K562 (cell line): ENCODE measurements around the gene HIVEP1. TPM values are rescaled to one million over a fixed set of nuclear protein-coding genes. Genes with fewer than 3 reads are reported as not detected.

Experiments used
- ATAC-seq: fragments of 200-7000 bp; cut with Tn5 transposase; 3 replicates; pipeline ENCODE4 v1.9.1; 2020; ENCODE audit warnings: moderate library complexity
- BruUV-seq: library from RNA; stranded (reverse); fragments of 400-500 nt; replicated peaks from 2 replicates; lab custom pipeline; 2021; lab: Mats Ljungman, UMichigan
- CTCF ChIA-PET: fragments of 300-600 bp; formaldehyde crosslinking; extraction: SDS; loops from one replicate; lab custom pipeline; 2021; ENCODE audit warnings: low intra/inter-chr PET ratio; lab: Yijun Ruan, JAX
- POLR2A ChIA-PET: fragments of 300-600, 350-650 bp; sonication (Branson Sonifier 250); formaldehyde crosslinking; extraction: SDS; loops from one replicate; lab custom pipeline; 2021; ENCODE audit warnings: antibody characterized with exemption, inconsistent platforms; lab: Yijun Ruan, JAX
- DNase-seq, 4 experiments: peaks; one replicate each; pipeline versions ENCODE4 v3.0.0 to v3.0.0-alpha.2; 2011 to 2018; ENCODE audit warnings: low spot score in 3 of 4, mixed read lengths in 3 of 4; ENCODE audit errors: extremely low read depth in 1 of 4
- FAIRE-seq: peaks from 2 replicates; lab custom pipeline; 2011; peaks lifted over from hg19 to GRCh38; lab: Jason Lieb, UNC
- H2AFZ ChIP-seq: 2 replicates; pipeline ENCODE4 v1.6.0; 2011; ENCODE audit warnings: low read depth, low read length, control low read depth, inconsistent platforms
- H3K27ac ChIP-seq: fragments of 200-600 bp; 3 replicates; pipeline ENCODE4 v1.8.0; 2011; ENCODE audit warnings: low read depth, mild to moderate bottlenecking, control low read depth, inconsistent platforms, low read length, moderate library complexity, mixed read lengths; ENCODE audit errors: extremely low read depth
- H3K27me3 ChIP-seq, 2 experiments: fragments of 300-600 bp in 1 of 2; 2 replicates in 1 of 2; 3 replicates in 1 of 2; pipeline versions ENCODE4 v1.6.0 to v1.8.0; 2011; ENCODE audit warnings: inconsistent platforms in 2 of 2, low read length in 2 of 2, mild to moderate bottlenecking in 1 of 2, mixed read lengths in 1 of 2, moderate library complexity in 1 of 2; ENCODE audit not compliant: control insufficient read depth in 2 of 2, insufficient read depth in 2 of 2
- H3K36me3 ChIP-seq: fragments of 300-600 bp; 3 replicates; pipeline ENCODE4 v1.8.0; 2011; ENCODE audit warnings: mild to moderate bottlenecking, low read length, inconsistent platforms; ENCODE audit not compliant: control insufficient read depth, insufficient read depth
- H3K4me1 ChIP-seq, 2 experiments: fragments of 200-600 bp in 1 of 2; replicated peaks in 1 of 2; 2 replicates in 1 of 2; 3 replicates in 1 of 2; pipeline versions ENCODE4 v1.5.1 to v1.8.0; 2011; ENCODE audit warnings: inconsistent platforms in 2 of 2, low read length in 2 of 2, mild to moderate bottlenecking in 1 of 2, mixed read lengths in 1 of 2, moderate library complexity in 1 of 2; ENCODE audit not compliant: control insufficient read depth in 2 of 2, insufficient read depth in 2 of 2
- H3K4me2 ChIP-seq: 2 replicates; pipeline ENCODE4 v1.6.1; 2011; ENCODE audit warnings: low read length, control low read depth, inconsistent platforms, mixed read lengths; ENCODE audit not compliant: insufficient read depth
- H3K4me3 ChIP-seq: fragments of 200-600 bp; sonication (generic), shearing (Covaris generic); 2 replicates; pipeline ENCODE4 v1.5.1; 2016; ENCODE audit warnings: control low read depth, inconsistent platforms
- H3K79me2 ChIP-seq: fragments of 200-600 bp; 3 replicates; pipeline ENCODE4 v1.8.0; 2011; ENCODE audit warnings: low read length, inconsistent platforms; ENCODE audit not compliant: control insufficient read depth, insufficient read depth
- H3K9ac ChIP-seq, 2 experiments: 2 replicates each; pipeline versions ENCODE4 v1.6.0 to v1.6.1; 2011; ENCODE audit warnings: low read depth in 2 of 2, low read length in 2 of 2, control low read depth in 1 of 2, inconsistent platforms in 1 of 2, mild to moderate bottlenecking in 1 of 2, mixed read lengths in 1 of 2; ENCODE audit not compliant: insufficient read depth in 1 of 2
- H3K9me1 ChIP-seq: one replicate; pipeline ENCODE4 v1.6.0; 2011; ENCODE audit warnings: inconsistent platforms, mild to moderate bottlenecking, low read length, moderate library complexity; ENCODE audit not compliant: control insufficient read depth, insufficient read depth
- H3K9me3 ChIP-seq: replicated peaks from 2 replicates; pipeline ENCODE4 v1.5.1; 2011; ENCODE audit warnings: low read depth, low read length, inconsistent platforms; ENCODE audit not compliant: control insufficient read depth, insufficient read depth
- H4K20me1 ChIP-seq: replicated peaks from 2 replicates; pipeline ENCODE4 v1.6.1; 2011; ENCODE audit warnings: low read length, inconsistent platforms, mixed read lengths; ENCODE audit not compliant: control insufficient read depth, insufficient read depth
- ARHGAP35 ChIP-seq: fragments of 450-650 bp; IDR thresholded peaks from 2 replicates; pipeline ENCODE4 v1.6.1; 2018; ENCODE audit not compliant: partially characterized antibody
- ARID2 ChIP-seq: fragments of 450-650 bp; IDR thresholded peaks from 2 replicates; pipeline ENCODE4 v1.6.1; 2017; ENCODE audit warnings: antibody characterized with exemption, mild to moderate bottlenecking
- CBX2 ChIP-seq: fragments of 200-600 bp; sonication (generic); IDR thresholded peaks from one replicate; pipeline ENCODE4 v1.6.1; 2012; ENCODE audit warnings: mild to moderate bottlenecking, low read length, inconsistent platforms; ENCODE audit not compliant: insufficient read depth, poor library complexity, severe bottlenecking
- CTBP1 ChIP-seq: fragments of 450-650 bp; IDR thresholded peaks from 2 replicates; pipeline ENCODE4 v1.6.1; 2016; ENCODE audit warnings: borderline replicate concordance
- CXXC5 ChIP-seq: fragments of 250-450 bp; sonication (Bioruptor Pico); IDR thresholded peaks from 2 replicates; pipeline ENCODE4 v1.8.0; 2022; ENCODE audit warnings: inconsistent platforms, mild to moderate bottlenecking, moderate library complexity
- DMBX1 ChIP-seq: fragments of 250-450 bp; sonication (Bioruptor Pico); IDR thresholded peaks from 2 replicates; pipeline ENCODE4 v1.8.0; 2022; ENCODE audit warnings: inconsistent platforms, mild to moderate bottlenecking, moderate library complexity, borderline replicate concordance
- DPF2 ChIP-seq: fragments of 450-650 bp; IDR thresholded peaks from 2 replicates; pipeline ENCODE4 v1.6.1; 2016
- GTF2B ChIP-seq: IDR thresholded peaks from 2 replicates; pipeline ENCODE4 v1.6.1; 2011; ENCODE audit not compliant: insufficient read length; ENCODE audit errors: extremely low read depth
- KLF1 ChIP-seq: fragments of 450-650 bp; IDR thresholded peaks from 2 replicates; pipeline ENCODE4 v1.6.1; 2016; ENCODE audit warnings: missing genetic modification characterization, missing compliant biosample characterization
- PHF21A ChIP-seq: fragments of 450-650 bp; IDR thresholded peaks from 2 replicates; pipeline ENCODE4 v1.6.1; 2017; ENCODE audit warnings: low read depth, borderline replicate concordance
- SAFB ChIP-seq: fragments of 200-400 bp; formaldehyde crosslinking; IDR thresholded peaks from 2 replicates; pipeline ENCODE4 v1.6.1; 2017; ENCODE audit warnings: low read depth, low read length, borderline replicate concordance
- STAT5A ChIP-seq: IDR thresholded peaks from 2 replicates; pipeline ENCODE4 v1.6.1; 2012; ENCODE audit warnings: low read length, inconsistent platforms, borderline replicate concordance
- TAF9B ChIP-seq: fragments of 450-650 bp; IDR thresholded peaks from 2 replicates; pipeline ENCODE4 v1.6.1; 2018; ENCODE audit warnings: mild to moderate bottlenecking; ENCODE audit not compliant: partially characterized antibody
- TRIM28 ChIP-seq: fragments of 450-650 bp; IDR thresholded peaks from 2 replicates; pipeline ENCODE4 v1.6.1; 2017
- TSHZ1 ChIP-seq: fragments of 250-450 bp; sonication (Bioruptor Pico); IDR thresholded peaks from 2 replicates; pipeline ENCODE4 v1.4.0; 2020; ENCODE audit warnings: mild to moderate bottlenecking, moderate library complexity
- XRCC3 ChIP-seq: fragments of 450-650 bp; IDR thresholded peaks from 2 replicates; pipeline ENCODE4 v1.6.1; 2017; ENCODE audit warnings: mild to moderate bottlenecking, moderate library complexity
- ZFX ChIP-seq: sonication (generic); formaldehyde crosslinking; IDR thresholded peaks from 2 replicates; pipeline ENCODE4 v1.8.0; 2022; ENCODE audit warnings: mild to moderate bottlenecking, missing genetic modification reagents, moderate library complexity
- ZNF175 ChIP-seq: fragments of 200-800 bp; sonication (Bioruptor generic); IDR thresholded peaks from 2 replicates; pipeline ENCODE4 v1.6.1; 2016; ENCODE audit warnings: low read depth, mild to moderate bottlenecking, missing genetic modification characterization, missing compliant biosample characterization
- ZNF324 ChIP-seq: fragments of 250-450 bp; sonication (Bioruptor Pico); IDR thresholded peaks from 2 replicates; pipeline ENCODE4 v1.4.0; 2020; ENCODE audit warnings: mild to moderate bottlenecking
- WGBS: fragments of 100-300 bp; shearing (Covaris generic); methylation state at CpG from one replicate; pipeline ENCODE4 v1.1.6; 2016; ENCODE audit warnings: low coverage, mixed read lengths; ENCODE audit not compliant: insufficient coverage; ENCODE audit errors: missing lambda C conversion rate; 5-methylcytosine and 5-hydroxymethylcytosine counted together
- in situ Hi-C: fragments of 300-500 bp; cut with MboI; formaldehyde crosslinking; loops from 4 replicates; pipeline ENCODE4 v1.15.0; 2018; ENCODE audit warnings: inconsistent platforms, mixed read lengths
- intact Hi-C: fragments of 100-400 bp; cut with micrococcal nuclease; formaldehyde crosslinking; loops from 2 replicates; pipeline ENCODE4 v1.14.2; 2022
- polyA plus RNA-seq, 8 experiments: library from polyadenylated mRNA; depleted of rRNA in 4 of 8; stranded (reverse) in 5 of 8; unstranded in 3 of 8; fragments of >200 nt; fragmentation: Nextera tagmentation in 2 of 8; fragmentation: Illumina TruSeq in 1 of 8; extraction: Ambion mirVana in 2 of 8; extraction: Trizol in 1 of 8; gene quantifications; 2 replicates each; pipeline versions ENCODE4 v1.2.1 to v1.2.3, GENCODE V29; 2011 to 2014; ENCODE audit warnings: inconsistent platforms in 1 of 8, missing spikeins in 1 of 8
- total RNA-seq, 7 experiments: library from RNA; depleted of rRNA in 6 of 7; stranded (reverse); fragments of >200 nt in 6 of 7; fragmentation: Illumina TruSeq in 2 of 7; extraction: Trizol in 2 of 7; gene quantifications; 2 replicates each; pipeline versions ENCODE4 v1.2.1 to v1.2.3, GENCODE V29; 2011 to 2021; ENCODE audit warnings: low replicate concordance in 1 of 7

The HIVEP1 gene
- total and polyA plus RNA-seq, 9 of the 15 experiments (the other 6 are each of a cell fraction or from before 2014, with no cell fraction given), result 6.0 to 33.3 (median 21.7) TPM

GRCh38 chr6:11975353-11975977 lies 36.6 kb upstream of the HIVEP1 start (continued):
- no peak for TF ChIP-seq GTF2B
- TF ChIP-seq DPF2, result 0 out of 2 replicates have a peak, but pooled peaks have one; percentile 16
- TF ChIP-seq TRIM28, result peak; percentile 40; the same call in 1 of the 2 replicates
- no peak for TF ChIP-seq PHF21A
- no peak for TF ChIP-seq ZNF324 (CRISPR knock-in tag)
- no peak for TF ChIP-seq ARID2
- peak; percentile 15; the same call in 1 of the 2 replicates for TF ChIP-seq CTBP1
- no peak for TF ChIP-seq STAT5A
- TF ChIP-seq KLF1 (tag), result no peak
- TF ChIP-seq SAFB, result no peak
- no peak for TF ChIP-seq TAF9B

GRCh38 chr6:11976489-11976888 lies 35.6 kb upstream of the HIVEP1 start:
- Histone ChIP-seq H3K79me2 (no peaks in the 10 kb centered on the region), H4K20me1 (no peaks in the 10 kb centered on the region), H3K36me3 (no peaks in the 10 kb centered on the region), H2AFZ (peak overlapping the region; percentile 77), H3K9me3 (peaks cover 3% of the 10 kb centered on the region; the same call in 1 of the 2 replicates), H3K4me2 (no peak overlapping the region), H3K9ac (no peak overlapping the region), H3K9me1 (no peaks in the 10 kb centered on the region), H3K4me1 (peaks cover 3 to 22% of the 10 kb centered on the region in 2 experiments; a peak in 4 of 5 replicates), H3K27me3 (no peaks in the 10 kb centered on the region), H3K27ac (peak overlapping the region; percentile 7; the same call in 1 of the 3 replicates), H3K4me3 (no peak overlapping the region)
- peak; percentile 43 for ATAC-seq
- in situ Hi-C loops (no loop called here), intact Hi-C loops (loop anchor here (5.0 kb wide), 1 partner anchor 44 kb away; no protein-coding TSS in a partner anchor)
- no TSS peak for BruUV-seq
- no peak for FAIRE-seq
- WGBS, result 20% methylated on average over 1 of the region's 1 CpG
- TF ChIP-seq ZNF175 (CRISPR knock-in tag), result 0 out of 2 replicates have a peak, but pooled peaks have one; percentile 5
- TF ChIP-seq CBX2, result no peak
- TF ChIP-seq ARHGAP35, result no peak
- 0 out of 2 replicates have a peak, but pooled peaks have one; percentile 23 for TF ChIP-seq CXXC5
- no peak for TF ChIP-seq TSHZ1 (CRISPR knock-in tag)
- no peak for TF ChIP-seq ZFX (CRISPR knock-in tag)
- TF ChIP-seq XRCC3, result no peak
- TF ChIP-seq DMBX1 (CRISPR knock-in tag), result peak; percentile 20; the same call in 1 of the 2 replicates
- no peak for DNase-seq
- ChIA-PET CTCF (no interaction called here), POLR2A (interaction anchor here (0.5 to 1.2 kb wide), 2 partner anchors 26 to 128 kb away, joined by 3 read pairs; no protein-coding TSS in a partner anchor)
